ENCODE measurements around the gene MOCOS.

The MOCOS gene

GRCh38 chr18:36312806-36313395 lies 125.6 kb downstream of the MOCOS start:
- Histone ChIP-seq H3K27me3 (ENCODE audit: insufficient read depth, low read length) (no peaks in the 10 kb centered on the region), H3K9me3 (ENCODE audit: insufficient read depth, low read depth, low read length) (no peaks in the 10 kb centered on the region), H3K9ac (ENCODE audit: low read depth, low read length) (no peak overlapping the region), H3K4me1 (ENCODE audit: insufficient read depth, low read length) (peaks cover 4% of the 10 kb centered on the region; the same call in 1 of the 2 replicates), H3K4me3 (ENCODE audit: low read length) (no peak overlapping the region), H3K27ac (ENCODE audit: low read length) (no peak overlapping the region), H3K36me3 (ENCODE audit: insufficient read depth, low read depth, low read length) (no peaks in the 10 kb centered on the region)

- H3K27me3 ChIP-seq (ENCODE audit: insufficient read depth, low read length), result no peaks in the 10 kb centered on the region
- H3K27ac ChIP-seq (ENCODE audit: low read length), result no peak overlapping the region
- H3K9me3 ChIP-seq (ENCODE audit: insufficient read depth, low read depth, low read length), result no peaks in the 10 kb centered on the region
- H3K9ac ChIP-seq (ENCODE audit: low read depth, low read length), result no peak overlapping the region
- H3K36me3 ChIP-seq (ENCODE audit: insufficient read depth, low read depth, low read length), result no peaks in the 10 kb centered on the region
- no peak overlapping the region for H3K4me3 ChIP-seq (ENCODE audit: low read length)
- peaks cover 4% of the 10 kb centered on the region; the same call in 1 of the 2 replicates for H3K4me1 ChIP-seq (ENCODE audit: insufficient read depth, low read length)
Observed at GRCh38 chr18:36314098-36314497, 126.8 kb downstream of the MOCOS start.

- H3K27me3 ChIP-seq (ENCODE audit: insufficient read depth, low read length), result no peaks in the 10 kb centered on the region
- no peak overlapping the region for H3K9ac ChIP-seq (ENCODE audit: low read depth, low read length)
- H3K4me3 ChIP-seq (ENCODE audit: low read length), result no peak overlapping the region
- no peaks in the 10 kb centered on the region for H3K36me3 ChIP-seq (ENCODE audit: insufficient read depth, low read depth, low read length)
- H3K27ac ChIP-seq (ENCODE audit: low read length), result no peak overlapping the region
- peaks cover 4% of the 10 kb centered on the region; the same call in 1 of the 2 replicates for H3K4me1 ChIP-seq (ENCODE audit: insufficient read depth, low read length)
- H3K9me3 ChIP-seq (ENCODE audit: insufficient read depth, low read depth, low read length), result no peaks in the 10 kb centered on the region
Observed at GRCh38 chr18:36314754-36315153, 127.5 kb downstream of the MOCOS start.

GRCh38 chr18:36315736-36316135 lies 128.4 kb downstream of the MOCOS start:
- H3K27ac ChIP-seq (ENCODE audit: low read length), result no peak overlapping the region
- H3K27me3 ChIP-seq (ENCODE audit: insufficient read depth, low read length), result no peaks in the 10 kb centered on the region
- H3K4me1 ChIP-seq (ENCODE audit: insufficient read depth, low read length), result no peaks in the 10 kb centered on the region
- no peak overlapping the region for H3K9ac ChIP-seq (ENCODE audit: low read depth, low read length)
- H3K36me3 ChIP-seq (ENCODE audit: insufficient read depth, low read depth, low read length), result no peaks in the 10 kb centered on the region
- H3K9me3 ChIP-seq (ENCODE audit: insufficient read depth, low read depth, low read length), result no peaks in the 10 kb centered on the region
- no peak overlapping the region for H3K4me3 ChIP-seq (ENCODE audit: low read length)

GRCh38 chr18:36316246-36316645 lies 128.9 kb downstream of the MOCOS start:
- no peaks in the 10 kb centered on the region for H3K9me3 ChIP-seq (ENCODE audit: insufficient read depth, low read depth, low read length)

More at GRCh38 chr18:36316246-36316645, 128.9 kb downstream of the MOCOS start:
- Histone ChIP-seq H3K9ac (ENCODE audit: low read depth, low read length) (no peak overlapping the region), H3K27ac (ENCODE audit: low read length) (no peak overlapping the region), H3K4me3 (ENCODE audit: low read length) (no peak overlapping the region), H3K4me1 (ENCODE audit: insufficient read depth, low read length) (no peaks in the 10 kb centered on the region), H3K27me3 (ENCODE audit: insufficient read depth, low read length) (no peaks in the 10 kb centered on the region), H3K36me3 (ENCODE audit: insufficient read depth, low read depth, low read length) (no peaks in the 10 kb centered on the region)

Measured in iPS-20b (cell line).